ENCODE results near the gene TUBA1C.
A peak's percentile ranks its signal among the peaks of the same experiment; 100 is the strongest.
"Not testable (repeated sequence)": the region's sequence is repeated elsewhere in the genome, so short reads cannot be mapped to it uniquely, and the experiment has no call there.

Gene TUBA1C

GRCh38 chr12:49314811-49315210 is 49.9 kb downstream of the TUBA1C start:
- no peak for FAIRE-seq

DNA sequence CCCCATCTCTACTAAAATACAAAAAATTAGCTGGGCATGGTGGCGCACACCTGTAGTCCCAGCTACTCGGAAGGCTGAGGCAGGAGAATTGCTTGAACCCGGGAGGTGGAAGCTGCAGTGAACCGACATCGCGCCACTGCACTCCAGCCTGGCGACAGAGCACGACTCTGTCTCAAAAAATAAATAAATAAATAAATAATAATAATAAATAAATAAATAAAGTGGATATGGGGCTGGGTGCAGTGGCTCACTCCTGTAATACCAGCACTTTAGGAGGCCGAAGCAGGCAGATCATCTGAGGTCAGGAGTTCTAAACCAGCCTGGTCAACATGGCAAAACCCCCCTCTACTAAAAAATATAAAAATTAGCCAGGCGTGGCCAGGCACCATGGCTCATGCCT is 52.2 kb downstream of the TUBA1C start:
- FAIRE-seq = not testable (repeated sequence)

GRCh38 chr12:49320411-49321103 is 55.7 kb downstream of the TUBA1C start:
- FAIRE-seq = not testable (repeated sequence)

DNA sequence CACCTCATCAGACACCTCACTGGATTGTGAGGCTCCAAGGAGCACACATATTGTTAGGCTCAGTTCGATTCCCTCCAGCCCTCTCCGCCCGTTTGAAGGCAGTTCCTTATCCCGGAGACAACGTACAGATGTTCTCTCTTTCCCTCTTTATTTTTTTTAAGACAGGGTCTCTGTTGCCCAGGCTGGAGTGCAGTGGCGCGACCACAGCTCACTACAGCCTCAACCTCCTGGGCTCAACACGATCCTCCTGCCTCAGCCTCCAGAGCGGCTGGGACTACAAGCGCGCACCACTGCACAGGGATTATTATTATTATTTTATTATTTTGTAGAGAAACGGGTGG is 57.5 kb downstream of the TUBA1C start:
- no peak for FAIRE-seq

DNA sequence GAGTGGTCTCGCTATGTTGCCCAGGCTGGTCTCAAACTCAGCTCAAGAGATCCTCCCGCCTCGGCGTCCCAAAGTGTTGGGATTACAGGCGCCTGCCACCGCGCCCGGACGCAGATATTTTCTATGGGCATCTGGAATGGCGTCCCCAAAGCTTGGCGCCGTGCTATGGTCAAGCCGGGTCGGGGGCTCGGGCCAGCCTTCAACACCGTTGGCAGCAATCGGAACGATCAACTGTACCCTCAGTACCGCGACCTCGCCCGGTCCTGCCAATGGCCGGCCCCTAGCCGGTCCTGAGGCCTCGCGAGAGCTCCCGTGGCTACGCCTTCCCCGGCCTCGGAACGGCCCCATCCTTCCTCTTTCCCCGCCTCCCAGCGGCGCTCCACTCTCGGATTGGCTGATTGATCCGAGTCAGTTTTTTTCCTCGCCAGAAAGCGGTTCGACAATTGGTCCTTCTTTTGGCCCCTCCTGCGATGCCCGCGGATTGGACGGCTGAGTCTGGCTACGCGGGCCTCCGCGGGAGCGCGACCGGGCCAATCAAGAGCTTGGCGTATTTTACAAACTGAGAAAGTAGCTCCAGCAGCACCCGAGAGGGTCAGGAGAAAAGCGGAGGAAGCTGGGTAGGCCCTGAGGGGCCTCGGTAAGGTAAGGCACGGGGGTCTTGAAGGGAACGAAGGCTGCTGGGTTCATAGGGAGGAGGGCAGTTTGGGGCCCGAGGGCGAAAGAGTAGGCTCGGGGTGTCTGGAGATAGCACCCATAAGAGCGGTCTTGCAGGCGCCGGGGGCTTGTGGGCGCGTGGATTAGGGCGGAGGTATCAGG is 58.0 kb downstream of the TUBA1C start, which contains the start of gene TROAP:
Gene TROAP, plus strand, starts transcription at position 548 of the 816 bp plus-strand sequence. CDS start 354 bp downstream, outside the sequence.
- FAIRE-seq = peak; percentile 99

DNA sequence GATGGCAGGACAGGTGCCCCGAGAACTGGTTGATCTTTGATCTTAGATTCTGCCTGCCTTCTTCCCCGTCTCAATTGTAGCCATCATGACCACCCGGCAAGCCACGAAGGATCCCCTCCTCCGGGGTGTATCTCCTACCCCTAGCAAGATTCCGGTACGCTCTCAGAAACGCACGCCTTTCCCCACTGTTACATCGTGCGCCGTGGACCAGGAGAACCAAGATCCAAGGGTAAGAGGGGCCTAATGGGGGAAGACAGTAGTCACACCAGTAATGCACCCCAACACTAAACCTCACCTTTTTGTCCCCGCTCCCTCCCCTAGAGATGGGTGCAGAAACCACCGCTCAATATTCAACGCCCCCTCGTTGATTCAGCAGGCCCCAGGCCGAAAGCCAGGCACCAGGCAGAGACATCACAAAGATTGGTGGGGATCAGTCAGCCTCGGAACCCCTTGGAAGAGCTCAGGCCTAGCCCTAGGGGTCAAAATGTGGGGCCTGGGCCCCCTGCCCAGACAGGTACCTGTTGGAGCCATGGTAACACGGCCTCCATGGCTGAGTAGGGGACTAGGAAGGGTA is 58.7 kb downstream of the TUBA1C start:
- no peak for FAIRE-seq
